H54 (cell line): Measurements from ENCODE around the gene ZNF783.
A peak's percentile ranks its signal among the peaks of the same experiment; 100 is the strongest.
"Not testable (repeated sequence)": the region's sequence is repeated elsewhere in the genome, so short reads cannot be mapped to it uniquely, and the experiment has no call there.

Source experiments
- DNase-seq: peaks from one replicate; pipeline ENCODE4 v3.0.0; 2011; ENCODE audit warnings: low spot score, mixed read lengths; ENCODE audit not compliant: insufficient read length
- FAIRE-seq: peaks from 3 replicates; lab custom pipeline; 2011; peaks lifted over from hg19 to GRCh38; lab: Jason Lieb, UNC
- POLR2A ChIP-seq: IDR thresholded peaks from 2 replicates; pipeline ENCODE4 v1.6.1; 2011; ENCODE audit warnings: low read depth, mild to moderate bottlenecking, low read length

ZNF783 gene

DNA sequence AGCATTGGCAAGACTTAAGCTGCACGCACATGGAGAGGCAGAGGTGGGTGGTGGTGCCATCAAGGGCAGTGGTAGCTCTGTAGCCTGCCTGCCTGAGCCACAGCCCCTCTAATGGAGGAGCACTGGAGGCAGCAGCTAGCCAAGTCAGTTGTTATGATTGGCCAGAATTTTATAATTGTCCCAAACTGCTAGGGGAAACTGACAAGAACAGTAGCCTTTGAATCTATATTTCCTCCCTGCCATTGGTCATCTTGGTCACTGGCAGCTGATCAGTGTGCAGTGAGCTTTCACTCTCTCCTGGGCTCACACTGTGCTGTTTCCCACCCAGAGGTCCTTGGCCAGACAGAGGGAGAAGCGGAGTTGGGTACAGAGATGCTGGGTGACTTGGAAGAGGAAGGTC, 9.6 kb upstream of the ZNF783 start:
- no peak for FAIRE-seq
- no peak for TF ChIP-seq POLR2A
- DNase-seq: no peak

DNA sequence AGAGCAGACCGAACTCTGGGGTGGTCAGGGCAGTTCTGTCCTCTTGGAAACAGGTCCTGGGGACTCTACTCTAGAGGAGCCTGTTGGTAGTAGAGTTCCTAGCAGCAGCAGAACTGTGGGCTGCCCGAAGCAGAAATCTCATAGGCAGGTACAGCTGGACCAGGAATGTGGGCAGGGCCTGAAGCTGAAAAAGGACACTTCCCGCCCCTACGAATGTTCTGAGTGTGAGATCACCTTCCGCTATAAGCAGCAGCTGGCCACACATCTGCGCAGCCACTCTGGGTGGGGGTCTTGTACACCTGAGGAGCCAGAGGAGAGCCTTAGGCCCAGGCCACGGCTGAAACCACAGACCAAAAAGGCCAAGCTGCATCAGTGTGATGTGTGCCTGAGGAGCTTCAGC, 8.3 kb upstream of the ZNF783 start:
- no peak for FAIRE-seq

DNA sequence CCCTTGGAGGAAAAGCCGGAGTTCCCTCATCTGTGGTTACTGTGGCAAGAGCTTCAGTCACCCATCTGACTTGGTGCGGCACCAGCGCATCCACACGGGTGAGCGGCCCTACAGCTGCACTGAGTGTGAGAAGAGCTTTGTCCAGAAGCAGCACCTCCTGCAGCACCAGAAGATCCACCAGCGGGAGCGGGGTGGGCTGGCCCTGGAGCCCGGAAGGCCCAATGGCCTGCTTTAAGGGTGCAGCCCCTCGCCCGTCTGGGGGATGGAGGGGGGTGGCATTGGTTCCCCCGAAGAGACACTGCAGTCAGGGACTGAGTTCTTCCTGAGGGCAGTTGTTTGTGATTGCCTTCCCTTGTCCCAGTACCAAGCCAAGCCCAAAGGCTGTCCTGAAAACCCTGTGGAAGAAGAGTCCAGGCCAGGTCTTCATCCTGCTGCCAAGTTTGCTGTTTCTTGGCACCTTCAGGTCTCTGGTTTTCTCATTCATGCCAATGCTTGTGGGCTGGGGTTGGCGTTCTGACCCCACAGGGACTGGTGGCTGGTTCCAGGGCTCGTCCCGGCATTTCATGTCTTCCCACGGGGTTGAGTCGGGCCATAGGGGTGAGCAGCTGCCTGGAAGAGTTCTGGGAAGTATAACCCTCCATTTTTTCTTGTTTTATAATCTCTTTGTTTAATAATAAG, 7.7 kb upstream of the ZNF783 start:
- TF ChIP-seq POLR2A: no peak
- DNase-seq: no peak
- no peak for FAIRE-seq

More for the DNA sequence above, 8.3 kb upstream of the ZNF783 start:
- no peak for TF ChIP-seq POLR2A
- no peak for DNase-seq

DNA sequence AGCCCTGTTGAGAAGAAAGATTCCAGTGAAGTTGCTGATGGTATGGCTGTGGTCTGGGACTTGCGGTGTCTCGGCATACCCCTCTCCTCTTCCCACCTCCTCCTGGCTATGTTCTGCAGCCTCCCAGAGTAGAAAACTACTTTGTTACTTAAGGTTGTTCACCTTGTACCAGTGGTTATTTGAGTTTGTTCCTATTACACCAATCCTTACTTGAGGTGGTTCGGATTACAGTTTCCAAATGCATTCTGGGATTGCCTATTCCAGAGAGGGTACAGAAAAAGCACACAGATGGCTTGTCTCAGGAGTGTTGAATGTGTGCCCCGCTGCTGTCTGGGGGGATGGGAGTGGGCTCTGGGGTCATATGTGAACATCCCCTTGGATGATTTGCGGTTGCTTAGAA, 6.8 kb upstream of the ZNF783 start:
- DNase-seq: no peak
- TF ChIP-seq POLR2A: no peak
- no peak for FAIRE-seq

DNA sequence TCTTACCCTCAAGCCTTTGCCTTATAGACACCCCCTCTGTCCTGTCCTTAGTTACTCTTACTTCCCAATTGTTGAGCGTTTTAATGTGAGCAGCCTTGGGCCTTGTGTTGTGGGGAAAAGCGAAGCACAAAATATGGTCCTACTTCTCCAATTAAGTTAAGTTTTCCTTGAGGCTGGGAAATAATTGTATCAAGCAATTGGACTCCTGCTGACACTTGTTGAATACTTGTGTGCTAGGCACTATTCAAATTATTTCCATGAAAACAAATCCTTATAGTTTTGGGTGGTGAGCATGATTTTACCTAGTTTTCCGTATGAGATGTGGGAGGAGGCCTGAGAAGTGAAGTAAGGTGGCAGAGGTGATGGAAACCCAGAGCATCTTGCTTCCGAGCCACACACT, 5.4 kb upstream of the ZNF783 start:
- FAIRE-seq (no peak), DNase-seq (no peak)
- no peak for TF ChIP-seq POLR2A

DNA sequence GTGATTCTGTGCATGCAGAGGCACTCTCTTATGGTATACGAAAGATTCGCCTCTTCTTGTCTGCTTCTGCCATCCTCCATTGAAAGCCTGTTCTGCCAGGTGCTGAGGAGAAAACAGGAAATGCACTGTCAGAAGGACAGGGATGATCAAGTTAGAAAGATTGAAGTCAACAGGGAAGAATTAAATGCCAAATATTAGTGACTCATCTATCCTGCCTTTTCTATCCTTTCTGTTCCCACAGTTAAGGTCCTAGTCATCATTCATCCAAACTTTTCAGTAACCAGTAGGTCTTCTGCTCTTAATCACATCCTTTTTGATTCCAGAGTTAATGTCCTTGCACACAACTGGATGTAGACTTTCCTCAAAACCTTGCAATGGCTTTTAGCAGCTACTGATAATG, 4.8 kb upstream of the ZNF783 start:
- DNase-seq (no peak), FAIRE-seq (no peak)
- no peak for TF ChIP-seq POLR2A

DNA sequence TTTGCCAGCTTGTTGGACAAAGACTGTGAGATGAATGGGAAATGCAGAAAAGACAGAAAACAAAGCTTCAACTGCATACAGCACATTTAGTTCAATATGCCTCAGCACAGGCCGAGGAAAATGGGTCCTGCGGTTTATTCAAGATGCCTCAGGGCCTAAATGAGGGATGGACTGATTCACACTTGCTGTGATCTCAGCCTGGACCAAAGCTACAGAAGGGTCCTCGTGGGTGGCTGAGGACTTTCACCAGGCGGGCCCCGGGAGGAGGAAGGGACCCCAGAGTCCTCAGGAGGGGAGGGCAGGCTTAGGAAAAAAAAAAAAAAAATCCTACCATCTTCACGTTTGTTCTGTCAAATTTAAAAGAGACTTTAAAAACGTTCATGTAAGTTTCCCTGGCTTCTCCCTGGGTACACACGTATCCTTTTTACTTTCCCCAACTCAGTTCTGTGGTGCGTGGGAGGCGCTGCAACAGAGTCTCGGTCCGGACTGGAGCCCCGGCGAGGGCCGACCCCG, 624 bp upstream of the ZNF783 start:
- no peak for TF ChIP-seq POLR2A
- FAIRE-seq: no peak
- peak; percentile 63 for DNase-seq

DNA sequence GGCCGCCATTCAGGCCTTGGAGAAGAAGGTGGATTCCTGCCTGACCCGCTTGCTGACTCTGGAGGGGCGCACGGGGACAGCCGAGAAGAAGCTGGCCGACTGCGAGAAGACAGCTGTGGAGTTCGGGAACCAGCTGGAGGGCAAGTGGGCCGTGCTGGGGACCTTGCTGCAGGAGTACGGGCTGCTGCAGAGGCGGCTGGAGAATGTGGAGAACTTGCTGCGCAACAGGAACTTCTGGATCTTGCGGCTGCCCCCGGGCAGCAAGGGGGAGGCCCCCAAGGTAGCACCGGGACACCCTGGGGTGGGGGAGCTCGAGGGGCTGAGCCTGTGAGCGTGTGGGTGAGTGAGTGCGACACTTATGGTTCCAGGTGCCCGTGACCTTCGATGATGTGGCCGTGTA, 4.5 kb downstream of the ZNF783 start:
- TF ChIP-seq POLR2A: no peak
- DNase-seq (no peak), FAIRE-seq (no peak)

DNA sequence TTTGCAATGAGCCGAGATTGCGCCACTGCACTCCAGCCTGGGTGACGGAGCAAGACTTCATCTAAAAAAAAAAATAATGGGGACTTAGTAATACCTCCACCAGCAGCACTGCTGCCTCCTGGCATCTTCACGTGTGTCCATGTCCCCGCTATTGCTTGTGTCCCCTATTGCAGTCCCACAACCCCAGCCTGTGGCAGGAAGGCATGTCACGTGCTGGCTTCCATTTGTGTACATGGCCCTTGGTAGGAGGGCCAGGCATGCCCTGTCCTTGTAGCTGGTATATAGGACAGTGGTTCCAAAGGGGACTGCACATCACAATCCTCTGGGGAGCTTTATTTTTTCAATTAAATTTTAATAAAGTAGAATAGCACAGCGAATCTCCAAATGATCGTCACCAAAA, 5.7 kb downstream of the ZNF783 start:
- FAIRE-seq (no peak), DNase-seq (no peak)
- no peak for TF ChIP-seq POLR2A

DNA sequence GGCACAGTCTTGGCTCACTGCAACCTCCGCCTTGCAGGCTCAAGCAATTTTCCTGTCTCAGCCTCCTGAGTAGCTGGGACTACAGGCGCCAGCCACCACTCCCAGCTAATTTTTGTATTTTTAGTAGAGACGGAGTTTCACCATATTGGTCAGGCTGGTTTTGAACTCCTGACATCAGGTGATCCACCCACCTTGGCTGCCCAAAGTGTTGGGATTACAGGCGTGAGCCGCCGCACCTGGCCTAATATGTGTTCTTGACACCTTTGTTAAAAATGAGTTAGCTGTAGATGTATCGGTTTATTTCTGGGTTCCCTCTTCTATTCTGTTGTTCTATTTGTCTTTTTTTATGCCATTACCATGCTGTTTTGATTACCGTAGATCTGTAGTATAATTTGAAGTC, 12.4 kb downstream of the ZNF783 start:
- FAIRE-seq, DNase-seq: not testable (repeated sequence)

DNA sequence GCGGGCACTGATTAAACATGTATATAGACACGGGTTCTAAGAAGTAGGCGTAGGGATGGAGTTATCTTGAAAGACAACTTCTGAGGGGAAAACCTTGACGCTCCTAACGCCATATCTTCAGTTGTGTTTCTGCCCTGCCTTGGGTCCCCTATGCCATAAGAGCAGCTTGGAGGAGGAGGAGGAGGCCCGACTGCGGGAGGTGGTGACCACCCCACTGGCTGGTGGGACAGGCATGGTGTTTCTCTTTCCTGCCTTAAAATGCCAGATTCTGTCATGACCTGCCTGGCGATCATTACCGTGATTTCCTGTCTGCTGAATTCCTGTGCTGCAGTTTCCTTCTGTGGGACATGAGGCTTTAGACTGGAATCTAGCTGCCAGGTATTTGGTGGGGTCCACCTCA, 15.9 kb downstream of the ZNF783 start:
- FAIRE-seq: no peak
- DNase-seq: no peak
- no peak for TF ChIP-seq POLR2A

DNA sequence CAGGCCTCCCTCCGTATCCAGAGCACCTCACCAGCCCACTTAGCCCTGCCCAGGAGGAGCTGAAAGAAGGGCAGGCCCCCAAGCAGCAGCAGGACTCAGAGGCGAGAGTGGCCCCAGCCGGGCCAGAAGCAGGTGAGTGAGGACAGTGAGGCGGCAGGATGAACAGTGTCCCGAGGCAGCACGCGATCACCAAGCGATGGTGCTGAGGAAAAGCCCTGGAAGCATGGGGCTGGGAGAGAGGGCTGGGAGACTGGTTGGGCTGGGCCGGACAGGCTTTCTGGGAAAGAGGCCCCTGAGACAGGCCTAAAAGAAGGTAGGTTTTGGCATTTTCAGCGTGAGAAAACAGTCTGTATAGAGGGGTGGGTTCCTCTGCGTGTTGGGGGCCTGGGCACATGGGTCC, 16.4 kb downstream of the ZNF783 start:
- no peak for DNase-seq
- no peak for TF ChIP-seq POLR2A
- no peak for FAIRE-seq

DNA sequence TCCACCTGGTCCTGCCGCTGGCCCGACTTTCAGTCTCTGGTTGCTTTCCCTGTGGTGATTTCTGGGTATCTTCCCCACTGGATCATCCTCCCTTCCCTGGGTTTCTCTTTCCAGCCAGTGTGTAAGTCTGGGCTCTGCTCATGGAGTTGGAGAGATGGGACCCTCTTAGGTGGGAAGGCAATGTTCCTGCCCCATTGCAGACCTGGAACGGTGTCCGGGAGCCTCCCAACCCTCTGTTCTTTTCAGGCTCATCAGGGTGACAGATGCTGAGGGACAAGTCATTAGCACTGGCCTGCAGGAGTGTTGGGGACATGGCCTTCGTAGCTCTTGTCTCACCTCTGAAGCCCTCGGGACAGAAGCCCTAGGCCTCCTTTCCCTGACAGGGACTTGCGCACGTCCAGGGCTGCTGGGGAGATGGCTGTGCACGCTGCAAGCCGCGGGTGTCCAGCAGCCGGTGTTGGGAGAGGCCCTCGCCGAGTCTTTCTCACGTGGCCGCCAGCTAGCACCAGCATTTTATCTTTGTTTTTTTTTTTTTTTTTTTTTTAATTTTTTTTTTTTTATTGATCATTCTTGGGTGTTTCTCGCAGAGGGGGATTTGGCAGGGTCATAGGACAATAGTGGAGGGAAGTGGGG, 17.2 kb downstream of the ZNF783 start:
- FAIRE-seq: no peak

DNA sequence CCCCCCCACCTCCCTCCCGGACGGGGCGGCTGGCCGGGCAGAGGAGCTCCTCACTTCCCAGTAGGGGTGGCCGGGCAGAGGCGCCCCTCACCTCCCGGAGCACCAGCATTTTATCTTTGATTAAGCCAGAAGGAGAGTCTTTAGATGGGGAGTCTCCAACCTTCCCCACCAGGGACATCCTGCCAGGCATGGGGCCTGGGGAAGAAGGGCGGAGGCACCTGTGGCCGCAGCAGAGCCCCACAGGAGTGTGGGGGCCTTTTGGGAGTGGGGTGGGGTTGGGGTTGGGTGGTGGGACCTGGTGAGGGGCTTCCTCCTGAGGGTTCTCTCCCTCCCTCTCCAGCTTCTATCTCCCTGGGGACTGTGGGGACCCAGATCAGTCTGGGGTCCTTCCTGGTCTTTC, 18.2 kb downstream of the ZNF783 start:
- DNase-seq (no peak), FAIRE-seq (no peak)
- no peak for TF ChIP-seq POLR2A

More for the DNA sequence above, 17.2 kb downstream of the ZNF783 start:
- TF ChIP-seq POLR2A: no peak
- DNase-seq: no peak
